ENCODE results near the gene IGSF10. TPM values are rescaled to one million over a fixed set of nuclear protein-coding genes. Genes with fewer than 3 reads are reported as not detected.

IGSF10 gene
- total RNA-seq, 4 donors from 2014 or later, result 0.70 to 5.4 (median 2.3) TPM

- TF ChIP-seq POLR2A (IDR thresholded peaks at IDR 0.05), result no peak
- TF ChIP-seq CTCF (IDR thresholded peaks at IDR 0.05), result no peak
- Histone ChIP-seq H3K36me3 (no peaks in the 10 kb centered on the region), H3K27me3 (no peaks in the 10 kb centered on the region), H3K27ac (no peak overlapping the region), H3K4me1 (no peaks in the 10 kb centered on the region), H3K4me3 (no peak overlapping the region), H3K9me3 (no peaks in the 10 kb centered on the region)
- DNase-seq, result no peak
Observed at GRCh38 chr3:151415289-151415688, 45.6 kb downstream of the IGSF10 start.

GRCh38 chr3:151412989-151413388 is 47.9 kb downstream of the IGSF10 start:
- Histone ChIP-seq H3K4me1 (no peaks in the 10 kb centered on the region), H3K27ac (no peak overlapping the region), H3K36me3 (no peaks in the 10 kb centered on the region), H3K4me3 (no peak overlapping the region), H3K27me3 (no peaks in the 10 kb centered on the region), H3K9me3 (no peaks in the 10 kb centered on the region)
- no peak for DNase-seq
- no peak for TF ChIP-seq POLR2A (IDR thresholded peaks at IDR 0.05)
- TF ChIP-seq CTCF (IDR thresholded peaks at IDR 0.05), result no peak

Small RNAs within 50 kb of the gene (small RNA-seq; reads per million reads assigned to genes)
- gene AC117454.1, result 0 reads per million in 2 donors

Other genes with a start within 250 kb of the IGSF10 start
- 1 to 10 TPM; 1.2 to 3.6 (median 2.0) TPM for gene P2RY14, start 182.5 kb downstream of the IGSF10 start, total RNA-seq
- gene GPR87, start 144.2 kb downstream of the IGSF10 start, total RNA-seq, result not detected
- gene P2RY13, start 131.5 kb downstream of the IGSF10 start, total RNA-seq, result 1 to 10 TPM in 1 of 4 donors, under 1 TPM in 1, not detected in 2; 0.67 to 1.7 TPM
- gene P2RY12, start 76.3 kb downstream of the IGSF10 start, total RNA-seq, result 1 to 10 TPM in 2 of 4 donors, not detected in 2; 1.7 to 3.3 TPM